Neural cell (in vitro differentiated cells): ENCODE data around the gene VWF. TPM values are rescaled to one million over a fixed set of nuclear protein-coding genes. Genes with fewer than 3 reads are reported as not detected.

Source experiments
- H2AFZ ChIP-seq: fragments of 200-600, 300-800 bp; sonication (generic), shearing (Covaris generic); 2 replicates; pipeline ENCODE4 v1.6.0; 2014; ENCODE audit warnings: low read depth, mild to moderate bottlenecking, antibody characterized with exemption, low read length, moderate library complexity
- H3F3A ChIP-seq: fragments of 200-600 bp; shearing (Covaris generic); 2 replicates; pipeline ENCODE4 v1.6.1; 2016; ENCODE audit warnings: mild to moderate bottlenecking, moderate library complexity, mixed read lengths, antibody characterized with exemption, low read length; ENCODE audit not compliant: insufficient read depth, poor library complexity, severe bottlenecking
- H3K27ac ChIP-seq: fragments of 200-600, 300-800 bp; sonication (generic), shearing (Covaris generic); 2 replicates; pipeline ENCODE4 v1.5.1; 2014; ENCODE audit warnings: mild to moderate bottlenecking, low read length, moderate library complexity
- H3K27me3 ChIP-seq: fragments of 300-800, 200-600 bp; sonication (generic), shearing (Covaris generic); 2 replicates; pipeline ENCODE4 v1.6.0; 2014; ENCODE audit warnings: mild to moderate bottlenecking, low read depth, low read length, moderate library complexity; ENCODE audit not compliant: insufficient read depth
- H3K36me3 ChIP-seq: fragments of 300-800, 200-600 bp; sonication (generic), shearing (Covaris generic); 2 replicates; pipeline ENCODE4 v1.5.1; 2014; ENCODE audit warnings: mild to moderate bottlenecking, antibody characterized with exemption, low read length, moderate library complexity; ENCODE audit not compliant: insufficient read depth
- H3K4me2 ChIP-seq: fragments of 300-800, 200-600 bp; sonication (generic), shearing (Covaris generic); 2 replicates; pipeline ENCODE4 v1.6.0; 2014; ENCODE audit warnings: mild to moderate bottlenecking, low read length
- H3K4me3 ChIP-seq: fragments of 300-800, 200-600 bp; sonication (generic), shearing (Covaris generic); 2 replicates; pipeline ENCODE4 v1.5.1; 2014; ENCODE audit warnings: mild to moderate bottlenecking, low read length, moderate library complexity
- H3K79me2 ChIP-seq: fragments of 200-600 bp; shearing (Covaris generic); replicated peaks from 2 replicates; pipeline ENCODE4 v1.6.0; 2014; ENCODE audit warnings: mild to moderate bottlenecking, low read length, moderate library complexity; ENCODE audit not compliant: insufficient read depth
- H3K9ac ChIP-seq: fragments of 300-800, 200-600 bp; sonication (generic), shearing (Covaris generic); 2 replicates; pipeline ENCODE4 v1.6.1; 2016; ENCODE audit warnings: mild to moderate bottlenecking, low read length, mixed read lengths
- H3K9me2 ChIP-seq: fragments of 200-600 bp; shearing (Covaris generic); 2 replicates; pipeline ENCODE4 v1.6.1; 2016; ENCODE audit warnings: mild to moderate bottlenecking, low read length, mixed read lengths; ENCODE audit not compliant: insufficient read depth
- H3K9me3 ChIP-seq: fragments of 200-600, 300-800 bp; sonication (generic), shearing (Covaris generic); 2 replicates; pipeline ENCODE4 v1.6.1; 2016; ENCODE audit warnings: mild to moderate bottlenecking, mixed run types, low read length, moderate library complexity, mixed read lengths
- H4K20me1 ChIP-seq: fragments of 200-600 bp; shearing (Covaris generic); 2 replicates; pipeline ENCODE4 v1.6.1; 2016; ENCODE audit warnings: mild to moderate bottlenecking, mixed run types; ENCODE audit not compliant: insufficient read depth
- CTCF ChIP-seq: fragments of 450-650 bp; IDR thresholded peaks from 2 replicates; pipeline ENCODE4 v1.5.1; 2014; ENCODE audit warnings: antibody characterized with exemption, mild to moderate bottlenecking, moderate library complexity; ENCODE audit not compliant: poor library complexity, severe bottlenecking
- EP300 ChIP-seq: fragments of 450-650 bp; conservative IDR thresholded peaks from 2 replicates; pipeline ENCODE4 v1.6.1; 2014; ENCODE audit warnings: antibody characterized with exemption, mild to moderate bottlenecking, moderate library complexity; ENCODE audit not compliant: poor library complexity, severe bottlenecking
- EZH2 ChIP-seq: fragments of 200-600, 300-800 bp; shearing (Covaris generic), sonication (generic); IDR thresholded peaks from 2 replicates; pipeline ENCODE4 v1.6.1; 2014; ENCODE audit warnings: antibody characterized with exemption, low read length, borderline replicate concordance, mild to moderate bottlenecking; ENCODE audit not compliant: insufficient read depth, poor library complexity, severe bottlenecking
- MXI1 ChIP-seq: fragments of 450-650 bp; conservative IDR thresholded peaks from 2 replicates; pipeline ENCODE4 v1.6.1; 2014; ENCODE audit warnings: antibody characterized with exemption, mild to moderate bottlenecking; ENCODE audit not compliant: poor library complexity, severe bottlenecking
- POLR2AphosphoS5 ChIP-seq: IDR thresholded peaks from 2 replicates; pipeline ENCODE4 v1.6.1; 2012
- RAD21 ChIP-seq: fragments of 450-650 bp; conservative IDR thresholded peaks from 2 replicates; pipeline ENCODE4 v1.6.1; 2014; ENCODE audit warnings: antibody characterized with exemption, mild to moderate bottlenecking, moderate library complexity
- REST ChIP-seq: IDR thresholded peaks from 2 replicates; pipeline ENCODE4 v1.6.1; 2012; ENCODE audit warnings: borderline replicate concordance
- SMC3 ChIP-seq: fragments of 450-650 bp; conservative IDR thresholded peaks from 2 replicates; pipeline ENCODE4 v1.6.1; 2014; ENCODE audit warnings: antibody characterized with exemption, mild to moderate bottlenecking, moderate library complexity; ENCODE audit not compliant: poor library complexity
- TAF1 ChIP-seq: IDR thresholded peaks from 2 replicates; pipeline ENCODE4 v1.6.1; 2012; ENCODE audit warnings: low read depth
- polyA plus RNA-seq: library from polyadenylated mRNA; depleted of rRNA; stranded (reverse); fragments of >200 nt; gene quantifications from 2 replicates; pipeline ENCODE4 v1.2.3, GENCODE V29; 2014

VWF gene
- polyA plus RNA-seq, 1 donor from 2014 or later: not detected

GRCh38 chr12:6041891-6042290, 82.6 kb downstream of the VWF start:
- Histone ChIP-seq H3K4me3 (no peak overlapping the region), H3K27me3 (no peaks in the 10 kb centered on the region), H4K20me1 (no peaks in the 10 kb centered on the region), H3K36me3 (no peaks in the 10 kb centered on the region), H2AFZ (no peak overlapping the region), H3K4me2 (no peak overlapping the region), H3K9me3 (no peaks in the 10 kb centered on the region), H3K27ac (no peak overlapping the region), H3K9ac (no peak overlapping the region), H3K9me2 (no peaks in the 10 kb centered on the region), H3K79me2 (no peaks in the 10 kb centered on the region), H3F3A (no peaks in the 10 kb centered on the region)
- TF ChIP-seq REST (no peak), EP300 (no peak), TAF1 (no peak), RAD21 (no peak), SMC3 (no peak), EZH2 (no peak), MXI1 (no peak)

- H3F3A ChIP-seq: no peaks in the 10 kb centered on the region
- H3K27ac ChIP-seq: no peak overlapping the region
- H3K9ac ChIP-seq: no peak overlapping the region
- H3K4me2 ChIP-seq: no peak overlapping the region
- H3K27me3 ChIP-seq: no peaks in the 10 kb centered on the region
- no peaks in the 10 kb centered on the region for H3K36me3 ChIP-seq
- no peak overlapping the region for H2AFZ ChIP-seq
- H3K79me2 ChIP-seq: no peaks in the 10 kb centered on the region
- TF ChIP-seq RAD21: no peak
- no peak for TF ChIP-seq REST
- TF ChIP-seq EZH2: no peak
- no peak for TF ChIP-seq POLR2AphosphoS5
- TF ChIP-seq TAF1: no peak
- TF ChIP-seq EP300: no peak
- no peak for TF ChIP-seq MXI1
- TF ChIP-seq CTCF: no peak
- no peak for TF ChIP-seq SMC3
- H4K20me1 ChIP-seq: no peaks in the 10 kb centered on the region
- H3K4me3 ChIP-seq: no peak overlapping the region
- no peaks in the 10 kb centered on the region for H3K9me2 ChIP-seq
- no peaks in the 10 kb centered on the region for H3K9me3 ChIP-seq
Measured at GRCh38 chr12:6040815-6041214, 83.7 kb downstream of the VWF start.
